HEK293 (cell line): ENCODE measurements around the gene ATRNL1.

Experiments used
- CTCF ChIA-PET: fragments of 350-600 bp; formaldehyde crosslinking; extraction: SDS; loops from one replicate; lab custom pipeline; 2021; ENCODE audit warnings: antibody characterized with exemption; lab: Yijun Ruan, JAX
- POLR2A ChIA-PET: fragments of 300-600 bp; formaldehyde crosslinking; extraction: SDS; loops from one replicate; lab custom pipeline; 2020; ENCODE audit warnings: antibody characterized with exemption, inconsistent platforms; lab: Yijun Ruan, JAX
- H3K27ac ChIP-seq: fragments of 200-500 bp; sonication (Bioruptor generic); 2 replicates; pipeline ENCODE4 v1.5.1; 2014; ENCODE audit warnings: low read depth, low read length, control low read depth, inconsistent platforms; ENCODE audit errors: extremely low read depth
- H3K36me3 ChIP-seq, 2 experiments: fragments of 200-500 bp in 1 of 2; sonication (Bioruptor generic) in 1 of 2; 1 replicate in 1 of 2; 2 replicates in 1 of 2; pipeline ENCODE4 v1.5.1; 2014 to 2017; ENCODE audit warnings: inconsistent platforms in 2 of 2, low read length in 2 of 2; ENCODE audit not compliant: control insufficient read depth in 2 of 2, insufficient read depth in 1 of 2
- H3K4me1 ChIP-seq: fragments of 200-500 bp; sonication (Bioruptor generic); 2 replicates; pipeline ENCODE4 v1.5.1; 2014; ENCODE audit warnings: mild to moderate bottlenecking, low read length, inconsistent platforms; ENCODE audit not compliant: control insufficient read depth, insufficient read depth
- H3K4me3 ChIP-seq: 2 replicates; pipeline ENCODE4 v1.5.1; 2011; ENCODE audit warnings: low read depth, mild to moderate bottlenecking, control low read depth, low read length, moderate library complexity
- H3K9me3 ChIP-seq: fragments of 200-500 bp; sonication (Bioruptor generic); 2 replicates; pipeline ENCODE4 v1.5.1; 2014; ENCODE audit warnings: low read depth, low read length, inconsistent platforms; ENCODE audit not compliant: control insufficient read depth, insufficient read depth
- GLI2 ChIP-seq: fragments of 450-650 bp; formaldehyde crosslinking; IDR thresholded peaks from 2 replicates; pipeline ENCODE4; 2017; ENCODE audit warnings: missing biosample characterization, missing genetic modification characterization, low read depth, borderline replicate concordance
- GLI4 ChIP-seq: fragments of 450-650 bp; formaldehyde crosslinking; IDR thresholded peaks from 2 replicates; pipeline ENCODE4 v1.5.1; 2016; ENCODE audit warnings: missing biosample characterization, missing genetic modification characterization
- GLIS2 ChIP-seq: fragments of 450-650 bp; formaldehyde crosslinking; IDR thresholded peaks from 2 replicates; pipeline ENCODE4 v1.5.1; 2016; ENCODE audit warnings: missing biosample characterization, missing genetic modification characterization
- KLF10 ChIP-seq: fragments of 450-650 bp; IDR thresholded peaks from 2 replicates; pipeline ENCODE4 v1.5.1; 2018; ENCODE audit warnings: missing biosample characterization, mild to moderate bottlenecking, missing genetic modification characterization
- KLF8 ChIP-seq: fragments of 450-650 bp; formaldehyde crosslinking; IDR thresholded peaks from 2 replicates; pipeline ENCODE4 v1.5.1; 2016; ENCODE audit warnings: missing biosample characterization, missing genetic modification characterization
- SP2 ChIP-seq: fragments of 450-650 bp; formaldehyde crosslinking; IDR thresholded peaks from 2 replicates; pipeline ENCODE4 v1.5.1; 2016; ENCODE audit warnings: missing biosample characterization, missing genetic modification characterization
- SP7 ChIP-seq: fragments of 450-650 bp; formaldehyde crosslinking; IDR thresholded peaks from 2 replicates; pipeline ENCODE4 v1.5.1; 2016; ENCODE audit warnings: missing biosample characterization, missing genetic modification characterization
- ZBTB1 ChIP-seq: fragments of 450-650 bp; formaldehyde crosslinking; IDR thresholded peaks from 2 replicates; pipeline ENCODE4 v1.5.1; 2016; ENCODE audit warnings: missing biosample characterization, missing genetic modification characterization
- ZNF266 ChIP-seq: fragments of 450-650 bp; formaldehyde crosslinking; IDR thresholded peaks from 2 replicates; pipeline ENCODE4 v1.5.1; 2016; ENCODE audit warnings: missing biosample characterization, missing genetic modification characterization, low read depth
- ZNF311 ChIP-seq: fragments of 450-650 bp; formaldehyde crosslinking; IDR thresholded peaks from 2 replicates; pipeline ENCODE4 v1.5.1; 2017; ENCODE audit warnings: missing biosample characterization, missing genetic modification characterization, borderline replicate concordance
- ZNF335 ChIP-seq: fragments of 450-650 bp; formaldehyde crosslinking; conservative IDR thresholded peaks from 2 replicates; pipeline ENCODE4 v1.5.1; 2016; ENCODE audit warnings: missing biosample characterization, missing genetic modification characterization
- ZNF341 ChIP-seq: fragments of 450-650 bp; formaldehyde crosslinking; IDR thresholded peaks from 2 replicates; pipeline ENCODE4; 2016; ENCODE audit warnings: low read depth, missing biosample characterization, missing genetic modification characterization
- ZNF350 ChIP-seq: fragments of 450-650 bp; formaldehyde crosslinking; IDR thresholded peaks from 2 replicates; pipeline ENCODE4 v1.5.0; 2017; ENCODE audit warnings: missing biosample characterization, mild to moderate bottlenecking, missing genetic modification characterization
- ZNF510 ChIP-seq: fragments of 450-650 bp; formaldehyde crosslinking; IDR thresholded peaks from 2 replicates; pipeline ENCODE4 v1.5.1; 2018; ENCODE audit warnings: mild to moderate bottlenecking, missing genetic modification characterization, missing biosample characterization; ENCODE audit not compliant: insufficient replicate concordance
- ZNF561 ChIP-seq: fragments of 450-650 bp; IDR thresholded peaks from 2 replicates; pipeline ENCODE4 v1.5.1; 2018; ENCODE audit warnings: missing biosample characterization, missing genetic modification characterization, borderline replicate concordance
- ZNF658 ChIP-seq: fragments of 450-650 bp; formaldehyde crosslinking; IDR thresholded peaks from 2 replicates; pipeline ENCODE4; 2016; ENCODE audit warnings: missing biosample characterization, missing genetic modification characterization
- ZNF843 ChIP-seq: fragments of 450-650 bp; formaldehyde crosslinking; IDR thresholded peaks from 2 replicates; pipeline ENCODE4 v1.5.1; 2016; ENCODE audit warnings: missing biosample characterization, missing genetic modification characterization
- ZSCAN23 ChIP-seq: fragments of 450-650 bp; formaldehyde crosslinking; IDR thresholded peaks from 2 replicates; pipeline ENCODE4 v1.5.1; 2016; ENCODE audit warnings: missing biosample characterization, missing genetic modification characterization
- TF ChIP-seq, protein P1 (sequence below): fragments of 450-650 bp; formaldehyde crosslinking; IDR thresholded peaks from 2 replicates; pipeline ENCODE4 v1.5.1; 2016; ENCODE audit warnings: missing biosample characterization, missing genetic modification characterization
- TF ChIP-seq, protein P2 (sequence below): fragments of 450-650 bp; formaldehyde crosslinking; IDR thresholded peaks from 2 replicates; pipeline ENCODE4 v1.5.1; 2016; ENCODE audit warnings: missing biosample characterization, missing genetic modification characterization
- TF ChIP-seq, protein P3 (sequence below): fragments of 450-650 bp; formaldehyde crosslinking; IDR thresholded peaks from 2 replicates; pipeline ENCODE4 v1.5.1; 2016; ENCODE audit warnings: missing biosample characterization, missing genetic modification characterization, low read depth
- TF ChIP-seq, protein P4 (sequence below): fragments of 450-650 bp; formaldehyde crosslinking; IDR thresholded peaks from 2 replicates; pipeline ENCODE4 v1.5.1; 2016; ENCODE audit warnings: missing biosample characterization, missing genetic modification characterization
- TF ChIP-seq, protein P5 (sequence below): fragments of 450-650 bp; formaldehyde crosslinking; IDR thresholded peaks from 2 replicates; pipeline ENCODE4 v1.5.1; 2016; ENCODE audit warnings: missing biosample characterization, missing genetic modification characterization
- TF ChIP-seq, protein P6 (sequence below): fragments of 450-650 bp; formaldehyde crosslinking; IDR thresholded peaks from 2 replicates; pipeline ENCODE4 v1.5.1; 2016; ENCODE audit warnings: missing biosample characterization, missing genetic modification characterization

ATRNL1 gene

DNA sequence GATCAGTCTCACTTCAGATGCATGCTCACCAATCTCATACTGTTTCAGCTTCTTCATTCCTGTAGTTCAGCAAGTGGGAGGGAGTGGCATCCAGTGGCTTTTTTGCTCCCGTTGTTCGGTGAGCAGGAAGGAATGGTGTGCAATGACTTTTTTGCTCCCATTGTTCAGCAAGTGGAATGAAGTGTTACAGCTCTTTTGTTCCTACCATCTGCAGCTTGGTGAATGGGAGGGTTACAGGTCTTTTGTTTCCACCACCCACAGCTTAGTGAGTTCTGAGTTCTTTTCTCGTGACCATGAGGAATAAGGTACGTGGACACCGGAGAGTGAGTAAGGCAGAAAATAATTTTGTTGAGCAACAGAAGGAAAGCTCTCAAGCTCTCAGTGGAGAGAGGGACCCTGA is 363.6 kb downstream of the ATRNL1 start:
- Histone ChIP-seq H3K36me3 (no peaks in the 10 kb centered on the region), H3K4me1 (no peaks in the 10 kb centered on the region), H3K27ac (no peak overlapping the region), H3K9me3 (no peaks in the 10 kb centered on the region), H3K4me3 (no peak overlapping the region)
- ChIA-PET CTCF (no interaction called here), POLR2A (no interaction called here)
- TF ChIP-seq ZBTB1 (tag by site-specific recombination) (no peak), KLF8 (tag by site-specific recombination) (no peak), ZNF311 (tag by site-specific recombination) (no peak)

DNA sequence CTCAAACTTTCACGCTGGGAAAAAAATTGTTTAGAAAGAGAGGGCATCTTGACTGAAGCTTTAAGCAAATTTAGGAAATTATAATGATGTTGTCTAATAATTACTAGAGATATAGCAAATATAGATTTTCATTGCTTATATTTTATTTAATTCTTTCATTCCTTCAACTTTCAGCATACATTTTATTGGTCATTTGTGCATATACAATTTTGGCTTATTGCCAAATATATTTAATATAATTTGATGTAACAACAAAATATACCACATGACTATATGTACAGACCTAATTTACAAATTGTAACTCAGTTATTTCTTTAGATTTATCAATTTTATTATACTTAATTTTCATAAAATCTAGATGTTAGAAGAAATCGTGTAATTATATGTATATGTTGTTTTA is 390.1 kb downstream of the ATRNL1 start:
- no peaks in the 10 kb centered on the region for H3K36me3 ChIP-seq
- H3K27ac ChIP-seq: no peak overlapping the region
- H3K9me3 ChIP-seq: no peaks in the 10 kb centered on the region
- POLR2A ChIA-PET: no interaction called here
- CTCF ChIA-PET: no interaction called here
- H3K4me3 ChIP-seq: no peak overlapping the region
- TF ChIP-seq ZNF510: no peak
- TF ChIP-seq ZNF658 (tag by site-specific recombination): no peak
- no peak for TF ChIP-seq GLI2 (tag by site-specific recombination)
- TF ChIP-seq, protein P1, sequence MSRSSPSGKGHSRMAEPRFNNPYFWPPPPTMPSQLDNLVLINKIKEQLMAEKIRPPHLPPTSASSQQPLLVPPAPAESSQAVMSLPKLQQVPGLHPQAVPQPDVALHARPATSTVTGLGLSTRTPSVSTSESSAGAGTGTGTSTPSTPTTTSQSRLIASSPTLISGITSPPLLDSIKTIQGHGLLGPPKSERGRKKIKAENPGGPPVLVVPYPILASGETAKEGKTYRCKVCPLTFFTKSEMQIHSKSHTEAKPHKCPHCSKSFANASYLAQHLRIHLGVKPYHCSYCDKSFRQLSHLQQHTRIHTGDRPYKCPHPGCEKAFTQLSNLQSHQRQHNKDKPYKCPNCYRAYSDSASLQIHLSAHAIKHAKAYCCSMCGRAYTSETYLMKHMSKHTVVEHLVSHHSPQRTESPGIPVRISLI (tag by site-specific recombination): no peak
- no peaks in the 10 kb centered on the region for H3K4me1 ChIP-seq

DNA sequence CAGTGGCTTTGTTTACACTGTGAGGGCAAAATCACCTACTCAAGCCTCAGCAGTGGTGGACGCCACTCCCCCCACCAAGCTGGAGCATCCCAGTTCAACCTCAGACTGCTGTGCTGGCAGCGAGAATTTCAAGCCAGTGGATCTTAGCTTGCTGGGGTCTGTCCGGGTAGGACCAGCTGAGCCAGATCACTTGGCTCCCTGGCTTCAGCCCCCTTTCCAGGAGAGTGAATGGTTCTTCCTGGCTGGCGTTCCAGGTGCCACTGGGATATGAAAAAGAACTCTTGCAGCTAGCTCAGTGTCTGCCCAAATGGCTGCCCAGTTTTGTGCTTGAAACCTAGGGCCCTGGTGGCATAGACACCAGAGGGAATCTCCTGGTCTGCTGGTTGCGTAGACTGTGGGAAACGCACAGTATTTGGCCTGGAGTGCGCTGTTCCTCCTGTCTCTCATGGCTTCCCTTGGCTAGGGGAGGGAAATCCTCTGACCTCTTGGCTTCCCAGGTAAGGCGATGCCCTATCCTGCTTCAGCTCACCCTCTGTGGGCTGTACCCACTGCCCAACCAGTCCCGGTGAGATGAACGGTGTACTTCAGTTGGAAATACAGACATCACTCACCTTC is 398.5 kb downstream of the ATRNL1 start:
- Histone ChIP-seq H3K4me1 (no peaks in the 10 kb centered on the region), H3K36me3 (no peaks in the 10 kb centered on the region), H3K4me3 (no peak overlapping the region), H3K27ac (no peak overlapping the region), H3K9me3 (no peaks in the 10 kb centered on the region)
- ChIA-PET CTCF (no interaction called here), POLR2A (no interaction called here)
- TF ChIP-seq ZNF350 (tag by site-specific recombination) (no peak), ZNF843 (tag by site-specific recombination) (no peak), ZSCAN23 (tag by site-specific recombination) (no peak), ZNF561 (no peak), KLF10 (tag by site-specific recombination) (no peak), ZNF341 (tag by site-specific recombination) (no peak), GLI4 (no peak), GLIS2 (no peak), SP7 (tag by site-specific recombination) (no peak), ZNF335 (tag by site-specific recombination) (no peak), SP2 (tag by site-specific recombination) (no peak), ZNF266 (tag by site-specific recombination) (no peak)
- TF ChIP-seq, protein P2, sequence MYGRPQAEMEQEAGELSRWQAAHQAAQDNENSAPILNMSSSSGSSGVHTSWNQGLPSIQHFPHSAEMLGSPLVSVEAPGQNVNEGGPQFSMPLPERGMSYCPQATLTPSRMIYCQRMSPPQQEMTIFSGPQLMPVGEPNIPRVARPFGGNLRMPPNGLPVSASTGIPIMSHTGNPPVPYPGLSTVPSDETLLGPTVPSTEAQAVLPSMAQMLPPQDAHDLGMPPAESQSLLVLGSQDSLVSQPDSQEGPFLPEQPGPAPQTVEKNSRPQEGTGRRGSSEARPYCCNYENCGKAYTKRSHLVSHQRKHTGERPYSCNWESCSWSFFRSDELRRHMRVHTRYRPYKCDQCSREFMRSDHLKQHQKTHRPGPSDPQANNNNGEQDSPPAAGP (tag by site-specific recombination): no peak
- TF ChIP-seq, protein P3, sequence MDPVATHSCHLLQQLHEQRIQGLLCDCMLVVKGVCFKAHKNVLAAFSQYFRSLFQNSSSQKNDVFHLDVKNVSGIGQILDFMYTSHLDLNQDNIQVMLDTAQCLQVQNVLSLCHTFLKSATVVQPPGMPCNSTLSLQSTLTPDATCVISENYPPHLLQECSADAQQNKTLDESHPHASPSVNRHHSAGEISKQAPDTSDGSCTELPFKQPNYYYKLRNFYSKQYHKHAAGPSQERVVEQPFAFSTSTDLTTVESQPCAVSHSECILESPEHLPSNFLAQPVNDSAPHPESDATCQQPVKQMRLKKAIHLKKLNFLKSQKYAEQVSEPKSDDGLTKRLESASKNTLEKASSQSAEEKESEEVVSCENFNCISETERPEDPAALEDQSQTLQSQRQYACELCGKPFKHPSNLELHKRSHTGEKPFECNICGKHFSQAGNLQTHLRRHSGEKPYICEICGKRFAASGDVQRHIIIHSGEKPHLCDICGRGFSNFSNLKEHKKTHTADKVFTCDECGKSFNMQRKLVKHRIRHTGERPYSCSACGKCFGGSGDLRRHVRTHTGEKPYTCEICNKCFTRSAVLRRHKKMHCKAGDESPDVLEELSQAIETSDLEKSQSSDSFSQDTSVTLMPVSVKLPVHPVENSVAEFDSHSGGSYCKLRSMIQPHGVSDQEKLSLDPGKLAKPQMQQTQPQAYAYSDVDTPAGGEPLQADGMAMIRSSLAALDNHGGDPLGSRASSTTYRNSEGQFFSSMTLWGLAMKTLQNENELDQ (tag by site-specific recombination): no peak
- TF ChIP-seq, protein P4, sequence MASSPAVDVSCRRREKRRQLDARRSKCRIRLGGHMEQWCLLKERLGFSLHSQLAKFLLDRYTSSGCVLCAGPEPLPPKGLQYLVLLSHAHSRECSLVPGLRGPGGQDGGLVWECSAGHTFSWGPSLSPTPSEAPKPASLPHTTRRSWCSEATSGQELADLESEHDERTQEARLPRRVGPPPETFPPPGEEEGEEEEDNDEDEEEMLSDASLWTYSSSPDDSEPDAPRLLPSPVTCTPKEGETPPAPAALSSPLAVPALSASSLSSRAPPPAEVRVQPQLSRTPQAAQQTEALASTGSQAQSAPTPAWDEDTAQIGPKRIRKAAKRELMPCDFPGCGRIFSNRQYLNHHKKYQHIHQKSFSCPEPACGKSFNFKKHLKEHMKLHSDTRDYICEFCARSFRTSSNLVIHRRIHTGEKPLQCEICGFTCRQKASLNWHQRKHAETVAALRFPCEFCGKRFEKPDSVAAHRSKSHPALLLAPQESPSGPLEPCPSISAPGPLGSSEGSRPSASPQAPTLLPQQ (tag by site-specific recombination): no peak
- TF ChIP-seq, protein P5, sequence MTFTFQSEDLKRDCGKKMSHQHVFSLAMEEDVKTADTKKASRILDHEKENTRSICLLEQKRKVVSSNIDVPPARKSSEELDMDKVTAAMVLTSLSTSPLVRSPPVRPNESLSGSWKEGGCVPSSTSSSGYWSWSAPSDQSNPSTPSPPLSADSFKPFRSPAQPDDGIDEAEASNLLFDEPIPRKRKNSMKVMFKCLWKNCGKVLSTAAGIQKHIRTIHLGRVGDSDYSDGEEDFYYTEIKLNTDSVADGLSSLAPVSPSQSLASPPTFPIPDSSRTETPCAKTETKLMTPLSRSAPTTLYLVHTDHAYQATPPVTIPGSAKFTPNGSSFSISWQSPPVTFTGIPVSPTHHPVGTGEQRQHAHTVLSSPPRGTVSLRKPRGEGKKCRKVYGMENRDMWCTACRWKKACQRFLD (tag by site-specific recombination): no peak
- TF ChIP-seq, protein P6, sequence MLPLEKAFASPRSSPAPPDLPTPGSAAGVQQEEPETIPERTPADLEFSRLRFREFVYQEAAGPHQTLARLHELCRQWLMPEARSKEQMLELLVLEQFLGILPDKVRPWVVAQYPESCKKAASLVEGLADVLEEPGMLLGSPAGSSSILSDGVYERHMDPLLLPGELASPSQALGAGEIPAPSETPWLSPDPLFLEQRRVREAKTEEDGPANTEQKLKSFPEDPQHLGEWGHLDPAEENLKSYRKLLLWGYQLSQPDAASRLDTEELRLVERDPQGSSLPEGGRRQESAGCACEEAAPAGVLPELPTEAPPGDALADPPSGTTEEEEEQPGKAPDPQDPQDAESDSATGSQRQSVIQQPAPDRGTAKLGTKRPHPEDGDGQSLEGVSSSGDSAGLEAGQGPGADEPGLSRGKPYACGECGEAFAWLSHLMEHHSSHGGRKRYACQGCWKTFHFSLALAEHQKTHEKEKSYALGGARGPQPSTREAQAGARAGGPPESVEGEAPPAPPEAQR (tag by site-specific recombination): no peak
